ENCODE measurements around the gene TBX4.
"Not testable (repeated sequence)": the region's sequence is repeated elsewhere in the genome, so short reads cannot be mapped to it uniquely, and the experiment has no call there.

Gene TBX4

DNA sequence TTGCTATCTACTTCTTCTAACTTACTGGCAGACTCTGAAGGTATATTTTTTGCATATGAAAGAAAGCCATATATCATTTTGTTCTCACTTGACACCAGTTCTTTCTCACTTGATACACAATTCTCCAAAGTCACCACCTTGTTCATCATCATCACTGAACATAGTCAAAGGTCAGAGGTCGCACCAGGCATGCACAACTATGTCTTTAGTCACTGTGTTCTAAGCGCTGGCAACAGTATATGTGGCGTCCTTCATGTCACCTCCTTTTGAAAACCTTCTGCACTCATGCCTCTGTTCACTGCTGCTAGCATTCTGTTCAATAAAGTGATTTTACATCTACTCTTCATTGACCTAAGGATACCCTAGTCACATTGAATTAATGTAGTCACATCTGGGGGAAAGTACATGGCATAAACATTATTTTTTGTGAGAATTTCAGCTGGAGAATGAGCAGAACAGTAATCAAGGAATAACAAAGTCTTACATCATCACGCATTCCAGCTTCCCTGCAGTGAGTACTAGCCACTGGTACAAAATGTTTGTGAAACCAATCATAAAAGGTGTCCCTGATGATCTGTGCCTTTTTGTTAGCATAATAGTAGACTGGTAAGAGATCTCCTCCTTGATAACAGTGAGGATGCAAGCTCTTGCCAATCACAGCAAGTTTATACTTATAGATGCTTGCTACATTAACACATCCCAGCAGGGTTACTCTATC is 20.5 kb upstream of the TBX4 start:
- DNase-seq, result no peak

DNA sequence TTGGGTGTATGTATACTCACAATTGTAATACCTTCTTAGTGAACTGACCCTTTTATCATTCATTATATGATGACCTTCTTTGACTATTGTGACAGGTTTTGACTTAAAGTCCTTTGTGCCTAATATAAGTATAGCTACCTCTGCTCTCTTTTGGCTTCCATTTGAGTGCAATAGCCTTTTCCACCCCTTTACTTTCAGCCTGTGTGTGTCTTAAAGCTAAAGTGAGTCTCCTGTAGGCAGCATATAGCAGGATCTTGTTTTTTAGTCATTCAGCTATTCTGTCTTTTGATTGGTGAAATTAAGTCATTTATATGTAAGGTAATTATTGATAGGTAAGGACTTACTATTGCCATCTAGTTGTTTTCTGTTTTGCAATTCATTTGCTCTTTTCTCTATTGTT is 15.9 kb upstream of the TBX4 start:
- no peak for DNase-seq

DNA sequence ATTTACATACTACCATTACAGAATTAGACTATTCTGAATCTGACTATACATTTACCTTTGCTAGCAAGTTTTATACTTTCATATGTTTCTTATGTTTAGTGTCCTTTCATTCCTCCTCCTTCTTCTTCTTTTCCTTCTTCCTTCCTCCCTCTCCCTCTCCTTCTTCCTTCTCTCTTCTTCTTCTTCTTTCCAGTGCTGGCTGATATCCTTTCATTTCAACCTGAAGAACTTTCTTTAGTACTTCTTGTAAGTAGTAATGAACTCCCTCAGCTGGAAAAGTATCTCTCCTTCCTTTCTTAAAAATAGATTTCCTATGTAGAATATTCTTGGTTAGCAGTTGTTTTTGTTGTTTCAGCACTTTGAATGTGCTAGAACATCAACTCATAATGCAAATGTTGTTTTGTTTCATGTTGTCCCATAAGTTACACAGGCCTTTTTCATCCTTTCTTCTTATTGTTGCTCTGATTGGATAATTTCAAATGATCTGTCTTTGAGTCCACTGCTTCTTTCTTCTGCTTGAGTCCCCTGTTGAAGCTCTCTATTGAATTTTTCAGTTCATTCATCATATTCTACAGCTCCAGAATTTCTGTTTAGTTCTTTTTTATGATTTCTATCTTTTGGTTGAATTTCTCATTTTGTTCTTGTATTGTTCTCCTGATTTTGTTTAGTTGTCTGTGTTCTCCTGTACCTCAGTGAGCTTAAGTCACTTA is 15.1 kb upstream of the TBX4 start:
- DNase-seq, result no peak

DNA sequence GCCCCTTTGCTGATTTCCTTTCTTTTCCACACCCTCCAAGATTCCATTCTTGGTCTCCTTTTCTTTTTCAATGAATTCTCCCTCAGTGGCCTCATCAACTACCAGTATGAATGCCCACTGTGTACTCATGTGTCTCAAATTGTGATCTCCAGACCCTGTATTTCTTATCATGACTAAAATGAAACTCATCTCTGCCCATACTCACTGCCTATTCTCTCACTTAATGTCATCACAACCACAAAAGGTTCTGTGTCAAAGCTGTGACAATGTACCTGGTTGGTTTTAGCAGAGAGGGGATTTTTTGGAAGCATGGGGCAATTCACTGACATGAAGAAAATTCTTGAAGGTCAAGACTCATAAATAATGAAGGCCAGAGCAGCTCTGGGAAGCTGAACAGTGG is 11.5 kb upstream of the TBX4 start:
- DNase-seq, result no peak

DNA sequence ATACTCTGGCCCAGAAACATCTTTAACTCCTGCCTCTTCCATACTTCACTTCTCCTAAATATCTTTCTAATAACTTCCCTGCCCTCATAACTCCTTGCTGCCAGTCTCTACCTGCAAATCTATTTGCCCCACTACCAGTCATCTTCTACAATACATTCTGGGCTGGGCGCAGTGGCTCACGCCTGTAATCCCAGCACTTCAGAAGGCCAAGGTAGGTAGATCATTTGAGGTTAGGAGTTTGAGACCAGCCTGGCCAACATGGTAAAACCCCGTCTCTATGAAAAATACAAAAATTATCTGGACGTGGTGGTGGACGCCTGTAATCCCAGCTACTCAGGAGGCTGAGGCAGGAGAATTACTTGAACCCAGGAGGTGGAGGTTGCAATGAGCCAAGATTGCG is 10.7 kb upstream of the TBX4 start:
- not testable (repeated sequence) for DNase-seq

DNA sequence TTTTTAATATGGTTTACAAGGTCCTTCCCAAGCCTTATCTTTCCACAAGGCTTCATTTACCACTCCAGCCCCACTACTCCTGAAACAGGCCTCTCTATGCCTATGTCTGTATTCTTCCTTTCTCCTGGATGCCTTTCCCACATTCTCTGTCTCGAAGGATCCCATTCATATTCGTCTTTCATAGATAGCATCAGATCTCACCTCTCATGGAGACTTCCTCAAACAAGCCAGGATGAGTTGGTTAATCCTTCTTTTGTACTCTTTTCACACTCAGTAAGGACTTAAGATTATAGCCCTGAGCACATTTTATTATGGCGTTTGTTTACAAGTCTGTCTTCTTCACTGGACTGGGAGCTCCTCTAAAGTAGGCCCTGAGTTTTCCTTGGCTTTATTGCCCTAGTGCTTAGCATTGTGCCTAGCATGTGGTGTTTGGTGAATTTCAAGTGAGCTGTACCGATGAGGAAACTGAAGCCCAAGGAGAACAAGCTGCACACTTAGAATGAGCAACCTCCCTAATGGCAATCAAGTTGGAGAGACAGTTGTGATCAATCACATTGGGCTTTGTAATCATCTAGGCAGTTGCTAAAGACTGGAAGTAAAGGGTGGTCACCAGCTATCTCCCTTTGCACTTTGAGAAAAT is 10.0 kb upstream of the TBX4 start:
- no peak for DNase-seq

DNA sequence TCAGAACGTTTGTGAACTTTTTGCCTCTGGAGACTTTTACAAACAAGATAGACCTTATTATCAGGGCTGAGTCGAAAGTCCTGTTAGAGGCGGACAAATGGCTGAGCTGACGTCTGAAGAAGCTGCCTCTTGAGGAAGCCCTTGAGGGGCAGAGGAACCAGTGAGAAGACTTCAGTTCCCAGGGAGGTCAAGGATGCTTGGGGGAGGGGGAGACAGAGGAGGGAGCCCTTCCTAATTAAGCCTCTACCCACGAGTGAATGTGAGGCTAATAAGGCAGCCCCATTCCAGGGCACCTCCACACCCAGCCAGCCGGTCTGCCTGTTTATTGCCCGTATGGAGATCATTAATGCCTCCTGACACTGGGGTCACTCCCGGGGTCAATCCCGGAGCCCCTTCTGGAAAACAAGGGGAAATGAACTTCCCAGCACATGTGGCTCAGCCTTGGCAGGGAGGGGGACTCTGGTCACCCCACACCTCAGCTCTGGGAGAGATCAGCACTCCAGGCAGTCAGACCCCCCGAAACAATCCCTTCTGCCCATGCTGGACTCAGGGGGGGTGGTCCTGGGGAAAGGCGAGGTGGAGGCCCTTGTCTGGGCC is 9.2 kb upstream of the TBX4 start:
- DNase-seq, result no peak

DNA sequence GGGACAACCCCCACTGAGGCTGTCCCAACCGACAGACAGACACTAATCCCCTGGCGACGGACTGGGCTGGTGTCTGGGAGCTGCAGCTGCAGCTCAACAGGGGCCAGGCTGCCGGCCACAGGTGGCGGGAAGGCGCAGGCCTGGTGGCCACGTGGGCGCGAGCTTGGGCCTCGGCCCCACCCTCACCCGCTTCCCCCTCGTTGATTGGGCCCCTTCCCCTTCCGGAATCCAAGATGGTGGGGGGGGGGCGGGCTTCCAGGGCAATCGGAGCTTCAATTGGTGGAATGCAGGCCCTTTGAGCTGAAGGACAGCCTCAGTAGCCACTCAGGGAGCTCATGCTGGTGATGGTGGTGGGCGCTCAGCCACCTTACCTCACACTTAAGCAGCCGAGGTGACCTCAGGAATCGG is 8.7 kb upstream of the TBX4 start:
- no peak for DNase-seq

DNA sequence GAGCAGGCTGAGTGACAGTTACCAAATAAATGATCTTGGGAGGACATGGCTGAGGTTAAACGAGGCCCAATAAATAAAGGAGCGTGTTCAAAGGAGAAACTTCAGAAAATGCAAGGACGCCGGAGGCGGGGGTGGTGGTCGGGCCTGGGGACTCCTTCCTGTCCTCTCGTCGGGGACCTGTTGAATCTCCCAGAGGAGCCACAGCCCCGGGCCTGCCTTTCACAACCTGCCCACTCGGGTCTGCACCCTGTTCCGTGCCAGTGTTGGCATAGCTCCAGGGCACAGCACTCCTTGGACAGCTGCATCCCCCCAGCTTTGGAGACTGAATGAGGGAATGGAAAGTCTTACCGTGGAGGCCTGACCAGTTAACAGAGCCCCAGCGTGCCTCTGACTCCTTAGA is 8.1 kb upstream of the TBX4 start:
- no peak for DNase-seq

DNA sequence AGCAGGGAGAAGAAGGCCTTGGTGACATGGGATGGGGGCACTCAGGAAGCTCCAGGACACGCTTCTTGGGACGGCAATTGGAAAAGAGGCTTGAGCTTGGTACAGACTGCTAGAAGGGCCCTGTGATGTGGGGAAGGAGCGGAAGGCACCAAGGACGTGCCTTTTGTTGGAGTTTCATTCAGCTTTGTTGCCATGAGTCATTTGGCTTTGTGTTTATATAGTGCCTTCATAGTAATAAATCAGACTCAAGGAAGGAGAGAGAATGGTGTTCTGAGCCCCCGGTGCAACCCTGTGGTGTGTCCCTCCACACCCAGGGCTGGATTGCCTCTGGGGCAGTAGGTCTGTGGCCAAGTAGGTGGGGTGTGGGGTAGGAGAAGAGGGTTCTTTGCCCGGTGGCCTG is 7.4 kb upstream of the TBX4 start:
- DNase-seq, result no peak

DNA sequence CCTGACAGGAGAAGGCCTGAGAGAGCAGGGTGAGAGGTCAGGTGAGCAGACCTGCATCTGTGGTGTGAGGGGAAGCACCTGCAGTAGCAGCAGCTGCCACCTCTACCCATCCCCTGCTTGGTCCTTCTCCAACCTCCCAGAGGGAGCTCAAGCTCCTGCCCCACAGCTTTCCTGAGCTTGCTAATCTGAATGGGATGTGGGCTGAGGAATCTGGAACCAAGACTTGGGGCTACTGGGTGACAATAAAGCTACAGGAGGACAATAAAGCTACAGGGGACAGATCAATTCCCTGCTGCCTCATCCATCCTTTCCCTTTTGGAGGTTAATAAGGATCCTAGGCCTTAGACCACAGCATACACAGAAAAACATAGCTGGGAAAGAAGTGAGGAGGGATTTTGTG is 4.9 kb upstream of the TBX4 start:
- no peak for DNase-seq

DNA sequence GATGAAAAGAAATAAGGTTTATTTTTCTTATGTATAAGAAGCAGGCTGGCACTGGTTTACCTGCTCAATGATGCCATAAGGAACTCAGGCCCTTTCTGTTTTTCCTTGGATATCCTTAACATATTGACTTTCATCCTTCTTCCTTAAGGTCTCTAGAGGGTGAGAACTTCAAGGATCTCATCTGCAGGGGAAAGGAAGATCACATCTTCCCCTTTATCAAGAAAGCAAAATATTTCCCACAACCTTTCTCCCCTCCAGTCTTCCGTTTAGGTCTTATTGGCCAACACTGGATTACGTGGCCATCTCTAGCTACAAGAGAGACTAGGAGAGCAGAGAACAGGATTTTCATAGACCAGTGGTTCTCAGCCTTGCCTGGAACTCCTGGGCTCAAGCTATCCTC is 4.2 kb upstream of the TBX4 start:
- DNase-seq, result no peak

DNA sequence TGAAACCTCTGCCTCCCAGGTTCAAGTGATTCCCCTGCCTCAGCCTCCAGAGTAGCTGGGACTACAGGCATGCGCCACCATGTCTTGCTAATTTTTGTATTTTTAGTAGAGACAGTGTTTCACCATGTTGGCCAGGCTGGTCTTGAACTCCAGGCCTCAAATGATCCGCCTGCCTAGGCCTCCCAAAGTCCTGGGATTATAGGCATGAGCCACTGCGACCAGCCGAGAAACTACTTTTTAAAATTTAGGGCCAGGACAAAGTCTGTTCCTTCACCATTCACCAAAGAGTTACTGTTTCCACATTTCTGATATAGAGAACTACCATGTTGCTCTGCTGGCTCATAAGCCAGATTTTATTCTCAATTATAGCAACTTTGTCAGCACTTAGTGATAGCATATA is 3.1 kb upstream of the TBX4 start:
- DNase-seq, result not testable (repeated sequence)

DNA sequence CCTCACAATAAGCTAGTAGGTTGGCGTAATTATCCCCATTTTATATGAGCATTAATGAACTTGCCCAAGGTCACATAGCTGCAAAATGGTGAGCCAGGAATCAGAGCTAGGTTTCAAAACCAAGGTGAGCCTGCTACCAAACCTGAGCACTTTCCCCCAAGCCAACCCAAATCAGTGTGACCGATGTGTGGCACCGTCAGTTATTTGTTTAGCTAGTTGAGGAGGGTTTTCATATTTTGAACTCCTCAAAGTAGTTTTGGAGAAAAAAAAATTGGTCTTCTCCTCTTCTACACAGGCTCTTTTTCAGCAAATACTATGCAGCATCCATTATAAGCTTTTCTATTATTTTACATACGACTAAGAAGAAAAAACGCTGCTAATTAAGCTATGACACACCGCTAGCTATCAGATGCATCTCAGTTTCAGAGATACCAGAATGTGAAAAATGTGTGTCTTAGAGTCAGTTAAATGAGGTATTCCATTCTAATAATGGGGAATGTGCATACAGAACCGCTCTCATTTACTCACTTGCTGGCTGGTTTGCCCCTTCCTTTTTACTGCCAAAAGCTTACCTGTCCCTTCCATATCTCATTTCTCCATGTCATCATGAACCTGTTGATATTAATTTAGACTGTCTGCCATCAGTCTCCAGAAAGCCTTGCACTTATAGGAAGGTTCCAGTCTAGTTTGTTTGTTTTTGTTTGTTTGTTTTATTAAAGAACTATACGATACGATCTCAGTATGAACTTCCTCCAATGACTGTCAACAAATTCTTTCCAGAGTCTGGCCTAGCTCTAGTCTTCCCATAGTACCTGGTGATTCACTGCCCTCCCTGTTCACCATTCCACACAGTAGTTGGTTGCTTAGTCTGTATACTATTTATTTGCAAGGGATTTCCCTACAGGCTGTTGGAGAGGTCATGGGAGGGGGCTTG is 2.2 kb upstream of the TBX4 start:
- DNase-seq, result no peak

DNA sequence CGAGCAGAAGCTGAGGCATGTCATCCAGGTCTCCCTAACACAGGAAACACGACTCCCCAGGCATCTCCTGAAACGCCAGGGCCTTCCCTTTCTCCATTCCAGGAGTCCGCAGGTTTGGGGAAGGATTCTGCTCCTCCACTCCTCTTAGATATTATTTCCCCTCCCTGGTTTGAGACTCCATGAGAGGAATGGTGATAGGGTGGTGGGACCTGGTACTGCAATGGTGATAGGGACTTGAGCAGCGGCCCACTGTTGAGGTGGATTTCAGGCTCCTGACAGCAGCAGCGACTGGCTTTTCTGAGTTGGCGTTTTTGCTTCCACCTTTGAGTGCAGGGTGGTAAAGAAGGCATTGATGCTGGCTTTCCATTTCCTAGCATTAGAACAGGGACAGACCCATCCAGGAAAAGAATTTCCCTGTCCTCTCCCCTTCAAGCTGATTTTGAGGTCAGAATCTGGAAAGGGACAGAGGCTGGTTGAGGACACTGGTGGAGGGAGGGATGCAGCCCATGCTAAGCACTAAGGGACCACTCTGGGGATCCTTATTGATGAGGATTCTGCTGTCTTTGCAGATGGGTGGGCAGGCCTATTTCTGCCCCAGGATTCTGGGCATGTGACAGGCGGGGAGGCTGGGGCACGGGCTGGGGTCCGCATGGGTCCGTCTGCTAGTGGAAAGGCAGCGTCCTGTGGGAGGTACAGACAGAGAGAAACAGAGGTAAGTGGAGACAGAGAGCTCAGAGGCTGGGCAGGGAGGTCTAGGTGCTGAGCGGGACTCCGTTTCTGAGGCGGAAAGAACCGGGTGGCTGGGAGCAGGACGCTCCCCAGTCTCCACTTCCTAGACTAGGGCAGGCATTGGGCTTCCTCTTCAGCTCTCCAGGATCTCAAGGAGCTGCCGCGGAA is 1.3 kb upstream of the TBX4 start:
- no peak for DNase-seq

DNA sequence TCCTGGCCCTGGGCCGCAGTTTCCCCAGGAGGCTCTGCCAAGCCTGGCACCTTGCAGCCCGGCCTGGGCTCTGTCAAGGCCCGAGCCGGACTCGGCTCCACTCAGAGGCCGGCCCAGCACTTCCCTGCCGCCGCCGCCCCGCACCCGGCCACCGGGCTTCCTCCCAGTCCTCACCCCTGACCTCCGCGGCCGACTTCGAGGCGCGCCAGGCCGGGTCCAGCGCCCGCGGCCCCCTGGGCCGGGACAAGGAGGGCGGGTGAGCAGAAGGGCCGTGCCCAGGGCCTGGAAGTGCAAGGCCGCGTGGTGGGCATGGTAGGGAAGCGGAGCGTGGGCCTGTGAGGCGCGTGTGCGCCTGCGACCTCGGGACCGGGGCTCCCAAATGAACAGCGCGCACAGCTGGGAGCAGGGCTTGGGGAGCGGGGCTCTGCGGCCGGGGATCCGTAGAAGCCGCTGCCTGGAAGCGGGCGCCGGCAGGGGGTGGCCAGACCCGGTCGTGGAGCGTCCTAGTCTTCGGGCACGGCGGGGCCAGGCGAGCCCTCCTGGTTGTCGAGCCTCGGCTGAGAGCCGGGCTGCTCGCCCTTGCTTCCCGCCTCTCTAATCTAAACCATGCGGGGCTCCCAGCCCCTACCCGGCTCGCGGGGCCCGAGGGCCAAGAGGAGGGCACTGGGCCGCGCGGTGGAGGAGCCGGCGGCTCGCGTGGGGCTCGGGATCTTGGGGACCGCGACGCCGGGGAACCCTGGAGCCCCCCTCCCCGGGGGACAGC is 503 bp upstream of the TBX4 start:
- DNase-seq, result peak; percentile 57

DNA sequence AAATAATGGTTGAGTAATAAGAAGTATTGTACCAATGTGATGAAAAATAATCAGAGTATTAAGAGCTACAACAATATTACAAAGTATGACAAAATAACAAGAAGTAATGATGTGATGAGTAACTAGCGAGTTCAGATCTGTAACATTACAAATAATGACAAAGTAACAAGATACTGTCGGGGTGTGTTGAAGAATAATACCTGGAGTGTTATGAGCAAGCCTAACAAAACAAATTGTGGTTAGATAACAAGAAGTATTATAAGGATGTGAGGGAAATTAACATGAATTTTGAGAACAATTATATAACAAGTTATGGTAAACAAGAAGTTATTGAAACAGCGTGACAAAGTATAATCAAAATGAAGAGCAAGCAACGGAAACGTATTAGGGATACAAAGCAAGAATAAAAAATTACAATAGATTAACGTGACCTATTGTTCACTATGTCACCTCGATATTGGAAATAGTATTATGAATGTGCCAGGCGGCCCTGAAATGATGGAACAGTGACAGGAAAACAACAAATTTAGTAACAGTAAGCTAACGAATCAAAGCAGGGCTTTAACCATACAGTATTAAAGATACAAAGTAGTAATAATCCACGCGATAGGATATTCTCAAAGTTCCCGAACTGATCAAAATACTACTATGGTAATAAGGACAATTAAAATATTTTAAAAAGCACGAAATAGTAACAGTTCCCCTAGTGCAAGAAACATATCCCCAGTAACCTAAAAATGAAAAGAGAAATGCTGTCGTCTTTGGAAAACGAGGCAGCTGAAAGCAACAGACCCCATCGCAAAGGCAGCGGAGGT is 1.6 kb downstream of the TBX4 start:
- no peak for DNase-seq

DNA sequence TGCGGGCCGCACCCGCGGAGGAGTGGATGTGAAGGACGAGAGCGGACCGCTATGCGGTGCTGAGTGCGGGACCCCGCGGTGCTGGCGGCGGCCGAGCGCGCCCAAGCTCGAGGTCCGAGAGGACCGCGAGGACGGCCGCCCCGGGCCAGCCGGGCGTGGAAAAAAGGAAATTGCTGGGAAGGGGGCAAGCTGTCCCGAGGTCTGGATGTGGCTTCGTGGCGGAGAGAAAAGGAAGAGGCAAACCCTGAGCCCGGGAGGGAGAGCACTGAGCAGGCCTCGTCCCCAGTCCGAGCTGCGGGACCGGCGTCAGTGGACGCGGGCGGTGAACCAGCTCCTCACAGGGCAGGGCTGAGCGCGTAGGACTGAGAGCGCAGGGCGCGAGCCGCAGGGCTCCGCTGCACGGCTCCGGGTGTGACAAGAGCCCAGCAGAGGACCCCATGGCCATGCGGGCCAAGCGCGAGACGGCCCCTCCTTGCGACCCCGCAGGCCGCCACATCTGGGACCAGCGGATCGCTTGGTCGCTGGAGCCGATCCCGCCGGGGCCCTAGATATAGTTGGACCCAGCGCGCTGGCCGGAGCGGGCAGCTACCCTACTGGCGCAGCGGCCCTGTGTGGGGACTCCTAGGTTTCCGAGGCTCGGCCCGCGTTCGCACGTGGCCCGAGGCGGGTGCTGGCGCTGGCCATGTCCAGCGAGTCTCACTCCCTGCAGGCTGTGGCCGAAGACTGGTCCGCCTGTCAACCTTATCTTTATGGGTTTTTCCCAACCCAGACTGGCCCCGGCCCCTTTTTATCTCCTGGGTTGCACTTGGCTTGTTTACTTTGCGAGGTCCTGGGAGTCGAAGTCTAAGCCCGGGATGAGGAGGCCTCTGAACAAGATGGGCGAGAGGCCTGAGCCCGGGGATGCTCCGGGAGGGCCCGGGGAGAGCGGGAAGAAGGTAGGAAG is 2.4 kb downstream of the TBX4 start:
- DNase-seq, result no peak

Measured in activated effector memory CD4-positive, alpha-beta T cell treated with anti-CD3 and anti-CD28 coated beads, Interleukin-2, amount 50 U/mL, for 16 hours (primary cell).